GM12865 (cell line): ENCODE measurements around the gene TKTL1.

Experiments used
- DNase-seq: peaks from one replicate; pipeline ENCODE4 v3.0.0; 2010; ENCODE audit warnings: low read depth
- H3K4me3 ChIP-seq: 2 replicates; pipeline ENCODE4 v1.5.1; 2011; ENCODE audit warnings: mild to moderate bottlenecking, low read depth, low read length, control low read depth
- TF ChIP-seq, protein P1 (sequence below): IDR thresholded peaks from 2 replicates; pipeline ENCODE4 v1.5.1; 2011; ENCODE audit warnings: low read length, control low read depth, low read depth, inconsistent platforms; ENCODE audit not compliant: insufficient read depth; ENCODE audit errors: missing control alignments

TKTL1 gene

DNA sequence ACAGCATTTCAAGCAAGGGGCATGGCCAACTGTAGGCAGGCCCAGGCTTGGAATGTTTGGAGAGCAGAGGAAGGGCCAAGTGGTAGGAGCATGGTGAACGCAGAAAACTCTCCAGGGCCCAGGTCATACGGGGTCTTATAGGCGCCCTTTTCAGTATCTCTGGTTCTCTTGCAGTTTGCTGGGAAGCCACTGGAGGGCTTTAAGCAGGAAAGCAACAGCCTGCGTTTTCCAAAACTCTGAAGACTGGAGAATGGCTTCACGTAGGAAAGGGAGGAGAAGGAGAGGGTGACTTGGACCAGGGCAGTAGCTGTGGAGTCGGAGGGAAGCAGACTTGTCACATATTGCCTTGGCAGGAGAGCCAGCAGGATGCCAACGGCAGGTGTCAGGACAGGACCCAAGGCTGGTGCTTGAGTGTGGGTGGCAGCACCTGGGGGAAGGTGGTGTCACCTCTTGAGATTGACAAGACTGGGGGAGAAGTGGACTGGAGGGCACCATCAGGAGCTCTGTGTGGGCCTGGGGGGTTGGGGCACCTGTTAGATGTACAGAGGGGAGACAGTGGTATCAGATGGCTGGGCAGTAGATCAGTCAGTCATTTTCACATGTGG, 21.9 kb downstream of the TKTL1 start:
- H3K4me3 ChIP-seq: no peak overlapping the region
- no peak for DNase-seq
- TF ChIP-seq, protein P1, sequence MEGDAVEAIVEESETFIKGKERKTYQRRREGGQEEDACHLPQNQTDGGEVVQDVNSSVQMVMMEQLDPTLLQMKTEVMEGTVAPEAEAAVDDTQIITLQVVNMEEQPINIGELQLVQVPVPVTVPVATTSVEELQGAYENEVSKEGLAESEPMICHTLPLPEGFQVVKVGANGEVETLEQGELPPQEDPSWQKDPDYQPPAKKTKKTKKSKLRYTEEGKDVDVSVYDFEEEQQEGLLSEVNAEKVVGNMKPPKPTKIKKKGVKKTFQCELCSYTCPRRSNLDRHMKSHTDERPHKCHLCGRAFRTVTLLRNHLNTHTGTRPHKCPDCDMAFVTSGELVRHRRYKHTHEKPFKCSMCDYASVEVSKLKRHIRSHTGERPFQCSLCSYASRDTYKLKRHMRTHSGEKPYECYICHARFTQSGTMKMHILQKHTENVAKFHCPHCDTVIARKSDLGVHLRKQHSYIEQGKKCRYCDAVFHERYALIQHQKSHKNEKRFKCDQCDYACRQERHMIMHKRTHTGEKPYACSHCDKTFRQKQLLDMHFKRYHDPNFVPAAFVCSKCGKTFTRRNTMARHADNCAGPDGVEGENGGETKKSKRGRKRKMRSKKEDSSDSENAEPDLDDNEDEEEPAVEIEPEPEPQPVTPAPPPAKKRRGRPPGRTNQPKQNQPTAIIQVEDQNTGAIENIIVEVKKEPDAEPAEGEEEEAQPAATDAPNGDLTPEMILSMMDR: peak; percentile 33

- no peak for DNase-seq
- TF ChIP-seq, protein P1: no peak
- H3K4me3 ChIP-seq: no peak overlapping the region
Observed at GRCh38 chrX:154320406-154320805, 24.8 kb downstream of the TKTL1 start.

DNA sequence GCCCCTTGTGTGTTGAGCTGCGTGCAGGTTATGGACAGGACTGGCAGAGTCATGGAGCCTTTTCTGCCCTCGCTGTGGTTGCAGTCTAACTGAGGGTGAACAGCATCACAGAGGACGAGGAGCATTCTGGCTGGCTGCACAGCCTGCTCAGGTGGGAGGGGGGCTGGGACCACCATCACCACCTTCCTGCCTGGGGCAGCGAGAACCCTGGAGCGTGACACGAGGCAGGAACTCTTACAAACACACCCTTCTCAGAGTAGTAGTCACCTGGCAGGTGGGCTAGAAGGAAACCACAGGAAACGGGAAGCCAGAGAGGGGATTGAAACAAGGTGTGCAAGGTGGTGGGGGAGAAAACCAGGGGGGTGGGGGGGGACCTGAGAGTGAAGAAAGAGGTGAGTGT, 25.6 kb downstream of the TKTL1 start:
- peak; percentile 16 for DNase-seq
- H3K4me3 ChIP-seq: no peak overlapping the region
- TF ChIP-seq, protein P1: no peak

GRCh38 chrX:154321594-154321993, 26.0 kb downstream of the TKTL1 start:
- H3K4me3 ChIP-seq: no peak overlapping the region
- DNase-seq: no peak
- TF ChIP-seq, protein P1: no peak

DNA sequence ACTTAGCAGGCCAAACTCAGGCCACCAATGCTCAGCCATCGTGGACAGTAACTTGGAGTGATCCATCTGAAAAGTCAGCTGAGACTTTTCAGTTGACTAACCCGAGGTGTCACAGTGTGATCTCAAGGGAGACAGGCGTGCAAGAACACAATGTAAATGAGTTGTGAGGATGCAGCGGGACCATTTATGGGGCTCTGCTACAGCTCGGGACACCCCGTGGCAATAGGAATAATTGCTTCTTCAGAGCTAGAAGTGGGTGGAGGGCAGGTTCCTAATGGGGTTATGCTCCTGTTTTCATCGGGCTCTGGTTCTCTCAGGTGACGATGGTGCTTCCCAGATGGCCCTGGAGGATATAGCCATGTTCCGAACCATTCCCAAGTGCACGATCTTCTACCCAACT, 27.3 kb downstream of the TKTL1 start:
- TF ChIP-seq, protein P1: no peak
- no peak for DNase-seq
- H3K4me3 ChIP-seq: no peak overlapping the region

- no peak overlapping the region for H3K4me3 ChIP-seq
- TF ChIP-seq, protein P1: no peak
- DNase-seq: no peak
Observed at GRCh38 chrX:154323537-154323936, 27.9 kb downstream of the TKTL1 start.

- TF ChIP-seq, protein P1: no peak
Observed at GRCh38 chrX:154325541-154325940, 29.9 kb downstream of the TKTL1 start.

More at GRCh38 chrX:154325541-154325940, 29.9 kb downstream of the TKTL1 start:
- no peak overlapping the region for H3K4me3 ChIP-seq
- DNase-seq: no peak
